ENCODE data around the gene C2CD4B. TPM values are rescaled to one million over a fixed set of nuclear protein-coding genes. Genes with fewer than 3 reads are reported as not detected.

The C2CD4B gene
- total RNA-seq, 1 donor from 2014 or later = 2.8 TPM

DNA sequence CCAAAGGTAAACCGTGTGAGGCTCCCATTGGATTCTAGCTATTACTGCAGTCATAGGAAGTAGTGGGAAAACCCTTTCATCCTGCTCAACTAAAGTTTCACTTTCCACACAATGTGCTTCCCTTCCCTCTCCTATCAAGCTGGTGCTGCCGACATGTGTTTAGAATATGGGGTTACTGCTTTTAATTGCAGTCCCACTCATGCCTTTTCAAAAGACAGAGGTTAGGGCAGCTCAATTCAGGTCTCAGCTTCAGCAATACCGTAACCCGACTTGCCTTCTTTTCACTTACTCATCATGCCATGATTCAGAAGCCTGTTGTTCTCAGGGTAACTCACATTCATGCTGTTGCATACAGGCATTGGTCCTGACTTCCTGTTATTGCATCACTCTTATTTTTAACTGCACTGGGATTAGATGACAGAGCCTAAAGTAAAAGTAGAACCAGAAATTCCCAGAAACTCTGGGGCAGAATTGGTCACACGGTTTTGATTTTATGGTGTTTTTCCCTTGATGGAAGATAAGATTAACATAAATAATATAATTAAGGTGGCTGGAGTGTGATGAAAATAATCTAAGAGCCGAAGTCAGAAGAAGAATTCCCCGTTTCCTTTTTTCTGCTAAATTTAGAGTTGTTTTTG is 45.7 kb downstream of the C2CD4B start:
- no peak for DNase-seq (ENCODE audit: low spot score)

- DNase-seq (ENCODE audit: low spot score) = no peak
These were observed 46.4 kb downstream of the C2CD4B start for GRCh38 chr15:62118520-62119226.

DNA sequence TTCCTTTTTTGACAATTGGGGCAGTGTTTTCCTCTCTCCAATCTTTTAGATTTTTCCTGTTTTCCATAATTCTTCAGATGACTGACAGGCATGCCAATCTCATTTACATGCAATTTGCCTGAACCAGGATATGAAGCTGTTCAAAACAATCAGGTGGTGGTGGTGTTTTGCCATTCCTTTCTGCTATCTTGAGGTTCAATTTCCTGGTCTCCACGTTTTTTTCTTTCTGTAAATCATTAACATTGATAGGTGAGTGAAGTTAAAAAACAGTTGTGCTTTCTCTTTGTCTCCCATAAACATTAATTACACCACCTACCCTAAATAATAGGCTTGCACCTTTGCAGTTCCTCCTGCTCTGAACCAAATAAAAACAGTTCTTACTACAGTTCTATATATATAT is 49.2 kb downstream of the C2CD4B start:
- no peak for DNase-seq (ENCODE audit: low spot score)

Other genes starting within 250 kb of the C2CD4B start
- 166 TPM for gene VPS13C, start 104.8 kb downstream of the C2CD4B start, total RNA-seq
- 0.49 TPM for gene C2CD4A, start 98.3 kb downstream of the C2CD4B start, total RNA-seq
- 30.7 TPM for gene TLN2, start 225.3 kb upstream of the C2CD4B start, total RNA-seq

All from ureter (tissue), 1 donor.